ENCODE measurements around the gene TNK1.

- TF ChIP-seq CTCF (conservative IDR thresholded peaks at IDR 0.05; ENCODE audit: low read depth in 2 of 2) (no peak), REST (IDR thresholded peaks at IDR 0.05; ENCODE audit: unreplicated experiment) (no peak), POLR2AphosphoS5 (IDR thresholded peaks at IDR 0.05; ENCODE audit: low read depth) (peak; percentile 75), EZH2 (IDR thresholded peaks at IDR 0.05; ENCODE audit: low read depth, unreplicated experiment) (no peak), ZNF331 (CRISPR knock-in tag; IDR thresholded peaks at IDR 0.05; ENCODE audit: low read depth) (no peak), NANOG (IDR thresholded peaks at IDR 0.05; ENCODE audit: borderline replicate concordance) (no peak), STAT1 (IDR thresholded peaks at IDR 0.05; ENCODE audit: unreplicated experiment) (no peak), EZH2phosphoT487 (IDR thresholded peaks at IDR 0.05; ENCODE audit: unreplicated experiment) (no peak), JUNB (IDR thresholded peaks at IDR 0.05; ENCODE audit: unreplicated experiment) (no peak)
Observed at GRCh38 chr17:7437950-7438614, 57.2 kb downstream of the TNK1 start.
